ENCODE data around the gene REEP6.

- TF ChIP-seq CTCF (IDR thresholded peaks at IDR 0.05) (no peak), POLR2AphosphoS5 (IDR thresholded peaks at IDR 0.05) (no peak)
Observed at GRCh38 chr19:1522838-1523237, 31.9 kb downstream of the REEP6 start.
